ENCODE data around the gene MSL1. TPM values are rescaled to one million over a fixed set of nuclear protein-coding genes. Genes with fewer than 3 reads are reported as not detected.

MSL1 gene
- total and polyA plus RNA-seq, 9 of the 15 experiments (the other 6 are each of a cell fraction or from before 2014, with no cell fraction given), result 13.8 to 120 (median 61.9) TPM

DNA sequence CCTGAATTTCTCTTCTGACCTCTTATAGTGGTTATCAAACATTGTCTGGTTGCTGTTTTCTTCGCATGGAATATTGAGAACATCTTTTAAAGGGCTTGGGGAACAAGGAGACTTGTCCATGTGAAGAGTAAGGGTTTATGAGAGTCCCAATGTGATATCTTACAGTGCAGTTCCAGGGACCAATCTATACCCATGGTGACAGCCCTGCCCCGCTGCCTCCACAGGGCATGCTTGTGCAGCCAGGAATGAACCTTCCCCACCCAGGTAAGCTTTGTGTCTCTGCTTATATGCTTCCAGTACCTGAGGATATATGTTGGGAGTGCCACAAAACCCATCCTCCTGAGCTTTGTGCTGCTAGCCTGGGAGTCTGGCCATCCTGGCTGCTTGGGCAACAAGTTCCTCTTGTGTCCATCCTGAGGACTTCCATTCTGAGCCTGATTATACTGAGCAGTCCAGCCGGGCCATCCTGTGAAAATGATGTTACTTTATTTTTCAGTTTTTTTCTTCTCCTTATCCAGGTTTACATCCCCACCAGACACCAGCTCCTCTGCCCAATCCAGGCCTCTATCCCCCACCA, 46.0 kb downstream of the MSL1 start:
- no peak for FAIRE-seq
- no peak for ATAC-seq
- Histone ChIP-seq H3K9me1 (ENCODE audit: control insufficient read depth, insufficient read depth, low read length) (no peaks in the 10 kb centered on the region), H3K4me1 (replicated peaks in 1 of 2; ENCODE audit: control insufficient read depth in 2 of 2, insufficient read depth in 2 of 2, low read length in 2 of 2) (no peaks in the 10 kb centered on the region; a peak in 1 of 5 replicates), H3K36me3 (ENCODE audit: control insufficient read depth, insufficient read depth, low read length) (peaks cover 89% of the 10 kb centered on the region), H3K9ac (ENCODE audit: insufficient read depth in 1 of 2, low read depth in 2 of 2, low read length in 2 of 2) (peak overlapping the region in 1 of 2 experiments; percentile 55; a peak in 1 of 4 replicates), H3K79me2 (ENCODE audit: control insufficient read depth, insufficient read depth, low read length) (no peaks in the 10 kb centered on the region), H4K20me1 (replicated peaks; ENCODE audit: control insufficient read depth, insufficient read depth, low read length) (no peaks in the 10 kb centered on the region), H3K27ac (ENCODE audit: extremely low read depth, low read depth, low read length) (no peak overlapping the region), H3K4me2 (ENCODE audit: insufficient read depth, low read length) (no peak overlapping the region), H3K4me3 (no peak overlapping the region), H3K9me3 (replicated peaks; ENCODE audit: control insufficient read depth, insufficient read depth, low read depth, low read length) (no peaks in the 10 kb centered on the region), H2AFZ (ENCODE audit: low read depth, low read length) (no peak overlapping the region), H3K27me3 (ENCODE audit: control insufficient read depth in 2 of 2, insufficient read depth in 2 of 2, low read length in 2 of 2) (no peaks in the 10 kb centered on the region)
- no TSS peak for BruUV-seq (replicated peaks)
- no peak for DNase-seq (ENCODE audit: extremely low read depth in 1 of 4, low spot score in 3 of 4)
- WGBS (ENCODE audit: insufficient coverage, low coverage, missing lambda C conversion rate), result 88% methylated on average over 3 of the region's 3 CpGs
- ChIA-PET CTCF (ENCODE audit: low intra/inter-chr PET ratio) (interaction anchor here (1.2 to 3.2 kb wide), 4 partner anchors 55 to 154 kb away, joined by 3 to 15 read pairs (median 5); partner anchors contain the start of gene THRA), POLR2A (interaction anchor here (0.6 to 1.4 kb wide), 8 partner anchors 12 to 122 kb away, joined by 3 to 8 read pairs (median 3); partner anchors contain the start of gene CASC3)
- intact Hi-C loops (cut with micrococcal nuclease) (loop anchor here (1.0 to 10.0 kb wide), 2 partner anchors 54 to 153 kb away; partner anchors contain the start of gene CSF3), in situ Hi-C loops (cut with MboI) (no loop called here)
- TF ChIP-seq CHD1 (IDR thresholded peaks at IDR 0.05; ENCODE audit: low read length) (no peak), ZFP30 (CRISPR knock-in tag; IDR thresholded peaks at IDR 0.05; ENCODE audit: borderline replicate concordance) (no peak), PCBP2 (IDR thresholded peaks at IDR 0.05; ENCODE audit: low read depth, low read length, poor library complexity, severe bottlenecking) (no peak), CBX1 (IDR thresholded peaks at IDR 0.05; ENCODE audit: low read depth) (no peak), RNF2 (IDR thresholded peaks at IDR 0.05) (no peak)
- TF ChIP-seq, protein P1, sequence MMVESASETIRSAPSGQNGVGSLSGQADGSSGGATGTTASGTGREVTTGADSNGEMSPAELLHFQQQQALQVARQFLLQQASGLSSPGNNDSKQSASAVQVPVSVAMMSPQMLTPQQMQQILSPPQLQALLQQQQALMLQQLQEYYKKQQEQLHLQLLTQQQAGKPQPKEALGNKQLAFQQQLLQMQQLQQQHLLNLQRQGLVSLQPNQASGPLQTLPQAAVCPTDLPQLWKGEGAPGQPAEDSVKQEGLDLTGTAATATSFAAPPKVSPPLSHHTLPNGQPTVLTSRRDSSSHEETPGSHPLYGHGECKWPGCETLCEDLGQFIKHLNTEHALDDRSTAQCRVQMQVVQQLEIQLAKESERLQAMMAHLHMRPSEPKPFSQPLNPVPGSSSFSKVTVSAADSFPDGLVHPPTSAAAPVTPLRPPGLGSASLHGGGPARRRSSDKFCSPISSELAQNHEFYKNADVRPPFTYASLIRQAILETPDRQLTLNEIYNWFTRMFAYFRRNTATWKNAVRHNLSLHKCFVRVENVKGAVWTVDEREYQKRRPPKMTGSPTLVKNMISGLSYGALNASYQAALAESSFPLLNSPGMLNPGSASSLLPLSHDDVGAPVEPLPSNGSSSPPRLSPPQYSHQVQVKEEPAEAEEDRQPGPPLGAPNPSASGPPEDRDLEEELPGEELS (CRISPR knock-in tag; IDR thresholded peaks at IDR 0.05; ENCODE audit: borderline replicate concordance), result no peak
- TF ChIP-seq, protein P2, sequence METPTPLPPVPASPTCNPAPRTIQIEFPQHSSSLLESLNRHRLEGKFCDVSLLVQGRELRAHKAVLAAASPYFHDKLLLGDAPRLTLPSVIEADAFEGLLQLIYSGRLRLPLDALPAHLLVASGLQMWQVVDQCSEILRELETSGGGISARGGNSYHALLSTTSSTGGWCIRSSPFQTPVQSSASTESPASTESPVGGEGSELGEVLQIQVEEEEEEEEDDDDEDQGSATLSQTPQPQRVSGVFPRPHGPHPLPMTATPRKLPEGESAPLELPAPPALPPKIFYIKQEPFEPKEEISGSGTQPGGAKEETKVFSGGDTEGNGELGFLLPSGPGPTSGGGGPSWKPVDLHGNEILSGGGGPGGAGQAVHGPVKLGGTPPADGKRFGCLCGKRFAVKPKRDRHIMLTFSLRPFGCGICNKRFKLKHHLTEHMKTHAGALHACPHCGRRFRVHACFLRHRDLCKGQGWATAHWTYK (CRISPR knock-in tag; IDR thresholded peaks at IDR 0.05), result no peak
- TF ChIP-seq, protein P3, sequence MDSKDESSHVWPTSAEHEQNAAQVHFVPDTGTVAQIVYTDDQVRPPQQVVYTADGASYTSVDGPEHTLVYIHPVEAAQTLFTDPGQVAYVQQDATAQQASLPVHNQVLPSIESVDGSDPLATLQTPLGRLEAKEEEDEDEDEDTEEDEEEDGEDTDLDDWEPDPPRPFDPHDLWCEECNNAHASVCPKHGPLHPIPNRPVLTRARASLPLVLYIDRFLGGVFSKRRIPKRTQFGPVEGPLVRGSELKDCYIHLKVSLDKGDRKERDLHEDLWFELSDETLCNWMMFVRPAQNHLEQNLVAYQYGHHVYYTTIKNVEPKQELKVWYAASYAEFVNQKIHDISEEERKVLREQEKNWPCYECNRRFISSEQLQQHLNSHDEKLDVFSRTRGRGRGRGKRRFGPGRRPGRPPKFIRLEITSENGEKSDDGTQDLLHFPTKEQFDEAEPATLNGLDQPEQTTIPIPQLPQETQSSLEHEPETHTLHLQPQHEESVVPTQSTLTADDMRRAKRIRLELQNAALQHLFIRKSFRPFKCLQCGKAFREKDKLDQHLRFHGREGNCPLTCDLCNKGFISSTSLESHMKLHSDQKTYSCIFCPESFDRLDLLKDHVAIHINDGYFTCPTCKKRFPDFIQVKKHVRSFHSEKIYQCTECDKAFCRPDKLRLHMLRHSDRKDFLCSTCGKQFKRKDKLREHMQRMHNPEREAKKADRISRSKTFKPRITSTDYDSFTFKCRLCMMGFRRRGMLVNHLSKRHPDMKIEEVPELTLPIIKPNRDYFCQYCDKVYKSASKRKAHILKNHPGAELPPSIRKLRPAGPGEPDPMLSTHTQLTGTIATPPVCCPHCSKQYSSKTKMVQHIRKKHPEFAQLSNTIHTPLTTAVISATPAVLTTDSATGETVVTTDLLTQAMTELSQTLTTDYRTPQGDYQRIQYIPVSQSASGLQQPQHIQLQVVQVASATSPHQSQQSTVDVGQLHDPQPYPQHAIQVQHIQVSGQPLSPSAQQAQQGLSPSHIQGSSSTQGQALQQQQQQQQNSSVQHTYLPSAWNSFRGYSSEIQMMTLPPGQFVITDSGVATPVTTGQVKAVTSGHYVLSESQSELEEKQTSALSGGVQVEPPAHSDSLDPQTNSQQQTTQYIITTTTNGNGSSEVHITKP (IDR thresholded peaks at IDR 0.05; ENCODE audit: partially characterized antibody), result no peak
- TF ChIP-seq, protein P4, sequence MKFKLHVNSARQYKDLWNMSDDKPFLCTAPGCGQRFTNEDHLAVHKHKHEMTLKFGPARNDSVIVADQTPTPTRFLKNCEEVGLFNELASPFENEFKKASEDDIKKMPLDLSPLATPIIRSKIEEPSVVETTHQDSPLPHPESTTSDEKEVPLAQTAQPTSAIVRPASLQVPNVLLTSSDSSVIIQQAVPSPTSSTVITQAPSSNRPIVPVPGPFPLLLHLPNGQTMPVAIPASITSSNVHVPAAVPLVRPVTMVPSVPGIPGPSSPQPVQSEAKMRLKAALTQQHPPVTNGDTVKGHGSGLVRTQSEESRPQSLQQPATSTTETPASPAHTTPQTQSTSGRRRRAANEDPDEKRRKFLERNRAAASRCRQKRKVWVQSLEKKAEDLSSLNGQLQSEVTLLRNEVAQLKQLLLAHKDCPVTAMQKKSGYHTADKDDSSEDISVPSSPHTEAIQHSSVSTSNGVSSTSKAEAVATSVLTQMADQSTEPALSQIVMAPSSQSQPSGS (CRISPR knock-in tag; IDR thresholded peaks at IDR 0.05), result no peak
